A549 (cell line): Measurements from ENCODE around the gene DYNC1I1.

Source experiments
- CEBPB ChIP-seq, 2 experiments: fragments of >200 bp in 1 of 2; sonication (Bioruptor Twin) in 1 of 2; formaldehyde crosslinking in 1 of 2; IDR thresholded peaks; 2 replicates each; pipeline ENCODE4 v1.6.1; 2012 to 2016
- CTCF ChIP-seq: fragments of >200 bp; sonication (Bioruptor Twin); formaldehyde crosslinking; IDR thresholded peaks from 3 replicates; pipeline ENCODE4 v1.5.1; 2016
- E2F6 ChIP-seq: IDR thresholded peaks from 2 replicates; pipeline ENCODE4 v1.6.1; 2012; ENCODE audit warnings: low read depth, borderline replicate concordance
- FOSB ChIP-seq: fragments of 250-450 bp; sonication (Bioruptor Pico); IDR thresholded peaks from 2 replicates; pipeline ENCODE4 v1.5.0; 2020; ENCODE audit warnings: mild to moderate bottlenecking, moderate library complexity
- HOXA7 ChIP-seq: fragments of 250-450 bp; sonication (Bioruptor Pico); IDR thresholded peaks from 2 replicates; pipeline ENCODE4 v1.5.0; 2020; ENCODE audit warnings: mild to moderate bottlenecking, moderate library complexity
- JUN ChIP-seq, 2 experiments: fragments of >200 bp; sonication (Bioruptor Twin); formaldehyde crosslinking; IDR thresholded peaks; 2 replicates in 1 of 2; 3 replicates in 1 of 2; pipeline ENCODE4 v1.6.1; 2016 to 2017
- MAX ChIP-seq: IDR thresholded peaks from 2 replicates; pipeline ENCODE4 v1.6.1; 2012
- MYC ChIP-seq: IDR thresholded peaks from 2 replicates; pipeline ENCODE4 v1.6.1; 2012; ENCODE audit warnings: mild to moderate bottlenecking, inconsistent platforms, low read length, improper control_type of control experiment, borderline replicate concordance
- POLR2A ChIP-seq: IDR thresholded peaks from 2 replicates; pipeline ENCODE4 v1.6.1; 2012; ENCODE audit warnings: mild to moderate bottlenecking, low read length
- REST ChIP-seq: fragments of 200-600 bp; sonication (generic); IDR thresholded peaks from 2 replicates; pipeline ENCODE4 v1.6.1; 2016; ENCODE audit warnings: antibody characterized with exemption, mild to moderate bottlenecking, moderate library complexity
- USF2 ChIP-seq: fragments of 450-650 bp; IDR thresholded peaks from 2 replicates; pipeline ENCODE4 v1.6.1; 2014; ENCODE audit warnings: antibody characterized with exemption
- ZNF302 ChIP-seq: fragments of 250-450 bp; sonication (Bioruptor Pico); IDR thresholded peaks from 2 replicates; pipeline ENCODE4 v1.9.0; 2021; ENCODE audit warnings: inconsistent platforms, mild to moderate bottlenecking, moderate library complexity

- TF ChIP-seq E2F6 = no peak
- no peak for TF ChIP-seq CTCF
- no peak for TF ChIP-seq POLR2A
- no peak for TF ChIP-seq REST
- no peak for TF ChIP-seq MYC
- TF ChIP-seq JUN (IDR thresholded peaks at IDR 0.05) = no peak
- TF ChIP-seq HOXA7 (CRISPR knock-in tag) = no peak
- no peak for TF ChIP-seq CEBPB (IDR thresholded peaks at IDR 0.05)
- no peak for TF ChIP-seq MAX
- no peak for TF ChIP-seq USF2
- no peak for TF ChIP-seq ZNF302
- no peak for TF ChIP-seq FOSB (CRISPR knock-in tag)
Measured at GRCh38 chr7:96026010-96026409, 253.7 kb downstream of the DYNC1I1 start.
